Activated CD4-positive, alpha-beta T cell treated with anti-CD3 and anti-CD28 coated beads, Interleukin-2, amount 50 U/mL, for 4 hours (primary cell): ENCODE data around the gene SIRT2.
"Not testable (repeated sequence)": the region's sequence is repeated elsewhere in the genome, so short reads cannot be mapped to it uniquely, and the experiment has no call there.

Source experiments
- DNase-seq, 2 experiments: peaks; one replicate each; pipeline ENCODE4 v3.0.0-alpha.2; 2020

Gene SIRT2

DNA sequence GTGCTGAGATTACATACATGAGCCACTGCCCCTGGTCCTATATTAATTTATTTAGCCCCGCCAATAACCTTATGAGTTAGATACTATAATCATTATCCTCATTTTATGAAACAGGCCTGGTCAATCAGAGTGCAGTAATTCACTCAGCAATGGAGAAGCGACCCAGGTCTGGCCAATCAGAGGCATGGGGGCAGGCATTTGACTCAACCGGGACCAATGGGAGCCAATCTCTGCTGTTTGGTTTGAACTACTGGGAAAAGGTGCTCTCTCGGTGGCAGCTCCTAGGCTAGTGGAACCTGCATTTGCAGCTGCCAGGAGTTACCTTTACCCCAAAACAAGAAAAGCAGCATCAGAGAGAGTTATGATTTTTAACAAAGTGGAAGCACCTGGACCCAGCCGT lies 6.6 kb downstream of the SIRT2 start:
- no peak for DNase-seq

DNA sequence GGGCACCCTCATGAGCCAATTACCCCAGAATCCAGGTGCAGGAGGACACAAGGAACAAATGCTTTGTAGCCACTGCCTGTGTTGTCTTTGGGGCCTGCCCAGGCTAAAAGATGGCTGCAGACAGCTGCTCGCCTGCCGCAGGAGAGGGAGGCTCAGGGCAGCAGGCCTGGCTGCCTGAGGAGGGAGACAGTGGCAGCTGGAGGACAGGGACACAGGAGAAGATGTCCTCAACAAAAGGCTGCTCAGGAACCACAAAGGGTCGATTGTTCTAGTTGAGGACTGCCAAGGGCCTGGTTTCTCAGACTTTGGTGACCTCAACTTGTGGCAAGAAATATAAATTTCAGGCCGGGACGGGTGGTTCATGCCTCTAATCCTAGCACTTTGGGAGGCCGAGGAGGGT lies 7.6 kb downstream of the SIRT2 start:
- DNase-seq, result no peak

DNA sequence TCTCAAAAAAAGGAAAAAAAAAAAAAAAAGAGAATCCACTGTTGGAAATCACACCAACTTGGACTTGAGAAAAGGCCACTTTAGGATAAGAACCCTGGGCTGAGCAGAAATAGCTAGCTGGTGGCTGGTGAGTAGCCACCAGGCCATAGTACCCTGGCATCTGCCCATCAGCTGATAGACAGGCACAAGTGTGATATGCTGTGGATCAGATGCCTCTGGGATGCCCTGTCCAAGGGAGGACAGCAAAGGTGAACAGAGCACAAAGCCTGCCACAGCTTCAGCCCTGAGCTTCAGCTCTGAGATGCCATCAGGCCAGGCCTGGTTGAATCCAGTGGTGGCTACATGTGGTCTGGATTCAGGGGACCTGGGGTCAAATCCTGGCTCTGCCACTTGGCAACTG lies 8.7 kb downstream of the SIRT2 start:
- DNase-seq, result no peak

DNA sequence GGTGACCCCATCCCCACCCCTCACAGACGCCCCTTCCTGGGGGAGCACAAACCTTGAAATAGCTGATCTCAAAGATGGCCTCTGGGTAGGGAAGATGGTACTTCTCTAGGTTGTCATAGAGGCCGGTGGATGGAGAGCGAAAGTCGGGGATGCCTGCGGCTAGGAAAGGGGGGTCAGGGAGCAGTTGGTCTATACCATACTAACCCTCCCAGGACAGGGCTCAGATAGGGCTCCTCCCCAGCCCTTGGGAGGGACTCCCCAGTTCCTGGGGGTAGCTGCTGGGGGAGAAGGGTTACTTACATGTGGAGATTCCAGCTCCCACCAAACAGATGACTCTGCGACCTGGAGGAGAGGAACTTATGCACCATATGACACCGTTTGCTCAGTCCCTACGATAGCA lies 9.6 kb downstream of the SIRT2 start:
- DNase-seq, result no peak

GRCh38 chr19:38888876-38889275 lies 10.5 kb downstream of the SIRT2 start:
- no peak for DNase-seq

- DNase-seq, result not testable (repeated sequence)
Measured at GRCh38 chr19:38884691-38885090, 14.7 kb downstream of the SIRT2 start.

DNA sequence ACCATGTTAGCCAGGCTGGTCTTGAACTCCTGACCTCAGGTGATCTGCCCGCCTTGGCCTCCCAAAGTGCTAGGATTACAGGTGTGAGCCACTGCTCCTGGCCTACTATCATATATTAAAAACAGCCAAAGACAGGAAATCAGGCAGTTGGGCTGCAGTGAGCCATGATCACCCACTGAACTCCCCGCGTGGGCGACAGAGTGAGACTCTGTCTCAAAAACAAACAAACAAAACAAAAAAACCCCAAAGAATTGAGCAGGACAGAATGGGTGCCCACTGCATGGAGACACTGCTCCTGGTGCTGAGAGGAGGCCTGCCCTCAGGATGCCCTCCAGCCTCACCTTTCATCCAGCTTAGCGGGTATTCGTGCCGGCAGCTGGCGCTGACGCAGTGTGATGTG lies 16.1 kb downstream of the SIRT2 start:
- DNase-seq, result no peak

GRCh38 chr19:38880882-38881609 lies 18.4 kb downstream of the SIRT2 start:
- DNase-seq, result no peak

- DNase-seq, result no peak
Measured at GRCh38 chr19:38880076-38880881, 19.1 kb downstream of the SIRT2 start.

GRCh38 chr19:38879400-38879751 lies 20.0 kb downstream of the SIRT2 start:
- DNase-seq, result no peak

DNA sequence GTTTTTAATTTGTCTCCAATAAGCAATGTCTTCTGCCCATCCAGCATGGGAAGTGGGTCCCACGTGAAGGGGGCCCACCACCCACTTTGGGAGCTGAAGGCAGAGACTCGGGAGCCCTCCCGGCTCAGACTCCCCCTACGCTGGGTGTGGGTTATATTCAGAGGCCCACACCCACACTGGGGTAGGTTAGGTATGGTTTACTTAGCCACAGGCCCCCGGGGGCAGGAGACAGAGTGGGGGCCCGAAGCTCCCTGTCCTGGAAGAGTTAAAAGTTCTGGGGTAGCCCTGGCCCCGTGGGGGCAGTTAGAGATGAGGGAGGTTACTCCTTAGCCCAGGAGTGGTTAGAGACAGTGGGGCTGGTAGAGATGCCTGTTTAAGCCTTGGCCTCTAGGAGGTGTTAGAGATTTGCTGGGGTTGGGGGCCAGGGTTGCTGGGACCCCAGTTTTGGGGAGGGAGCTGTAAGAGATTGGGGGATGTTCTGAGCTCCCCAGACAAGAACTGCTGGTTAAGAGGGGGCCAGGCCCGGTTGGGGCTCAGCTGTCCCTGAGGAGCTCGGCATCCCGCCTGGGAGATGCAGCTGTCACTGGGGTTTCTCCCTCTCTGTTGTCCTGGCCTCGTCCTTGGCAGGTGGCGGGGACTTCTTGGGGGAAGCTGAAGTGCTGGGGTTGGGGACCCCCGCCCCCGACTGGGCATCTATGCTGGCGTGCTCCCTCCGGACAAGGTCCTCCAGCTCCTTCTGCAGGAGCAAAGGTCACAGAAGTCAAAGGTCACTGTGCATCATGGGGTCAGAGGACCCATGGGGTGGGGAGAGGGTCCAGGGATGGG lies 20.6 kb downstream of the SIRT2 start:
- no peak for DNase-seq

GRCh38 chr19:38877781-38878574 lies 21.4 kb downstream of the SIRT2 start, which contains the start of gene RINL:
Gene RINL (minus strand): TSS chr19:38878275. CDS start chr19:38876742, 1,533 bp downstream.
- peak; percentile 63 to 65 for DNase-seq

DNA sequence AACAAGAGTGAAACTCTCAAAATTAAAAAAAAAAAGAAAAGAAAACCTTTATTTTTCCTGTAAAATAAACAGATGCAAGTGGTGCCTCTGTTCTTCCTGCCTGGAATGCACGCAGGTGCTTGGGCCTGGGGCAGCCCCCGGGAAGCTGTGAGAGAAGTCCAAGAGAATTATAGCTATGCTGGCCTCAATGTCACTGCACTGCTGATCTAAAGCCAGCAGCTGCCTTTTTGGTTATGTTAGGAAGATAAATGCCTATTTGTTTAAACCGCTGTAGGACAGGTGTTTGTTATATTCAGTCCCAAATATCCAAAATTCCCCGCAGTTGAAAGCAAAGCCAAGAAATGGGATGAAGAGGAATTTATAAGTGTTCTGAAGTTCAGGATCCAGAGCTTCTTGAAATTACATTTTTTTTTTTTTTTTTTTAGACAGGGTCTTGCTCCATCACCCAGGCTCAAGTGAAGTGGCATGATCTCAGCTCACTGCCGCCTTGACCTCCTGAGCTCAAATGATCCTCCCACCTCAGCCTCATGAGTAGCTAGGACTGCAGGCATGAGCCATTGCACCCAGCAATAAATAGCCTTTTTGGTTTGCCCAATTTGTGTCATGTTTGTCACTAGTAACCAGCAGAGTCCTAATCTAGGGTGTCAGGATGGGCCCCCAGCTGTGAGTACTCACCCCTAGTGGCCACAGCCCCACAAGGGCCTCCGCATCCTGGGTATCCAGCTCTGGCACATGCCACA lies 23.6 kb downstream of the SIRT2 start:
- no peak for DNase-seq

DNA sequence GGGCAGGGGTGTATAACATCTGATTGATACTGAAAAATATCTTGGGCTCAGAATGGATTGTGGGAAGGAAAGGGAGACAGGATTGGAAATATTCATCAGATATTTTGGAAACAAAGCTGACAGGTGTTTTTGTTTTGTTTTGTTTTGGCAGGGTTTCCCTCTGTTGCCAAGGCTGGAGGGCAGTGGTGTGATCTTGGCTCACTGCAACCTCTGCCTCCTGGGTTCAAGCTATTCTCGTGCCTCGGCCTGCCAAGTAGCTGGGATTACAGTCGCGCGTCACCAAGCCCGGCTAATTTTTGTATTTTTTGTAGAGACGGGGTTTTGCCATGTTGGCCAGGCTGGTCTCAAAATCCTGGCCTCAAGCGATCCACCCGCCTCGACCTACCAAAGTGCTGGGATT lies 26.0 kb downstream of the SIRT2 start:
- not testable (repeated sequence) for DNase-seq

- DNase-seq, result no peak
Measured at GRCh38 chr19:38870612-38871011, 28.8 kb downstream of the SIRT2 start.

- DNase-seq, result peak; percentile 92
Measured at GRCh38 chr19:38869836-38870607, 29.4 kb downstream of the SIRT2 start.

DNA sequence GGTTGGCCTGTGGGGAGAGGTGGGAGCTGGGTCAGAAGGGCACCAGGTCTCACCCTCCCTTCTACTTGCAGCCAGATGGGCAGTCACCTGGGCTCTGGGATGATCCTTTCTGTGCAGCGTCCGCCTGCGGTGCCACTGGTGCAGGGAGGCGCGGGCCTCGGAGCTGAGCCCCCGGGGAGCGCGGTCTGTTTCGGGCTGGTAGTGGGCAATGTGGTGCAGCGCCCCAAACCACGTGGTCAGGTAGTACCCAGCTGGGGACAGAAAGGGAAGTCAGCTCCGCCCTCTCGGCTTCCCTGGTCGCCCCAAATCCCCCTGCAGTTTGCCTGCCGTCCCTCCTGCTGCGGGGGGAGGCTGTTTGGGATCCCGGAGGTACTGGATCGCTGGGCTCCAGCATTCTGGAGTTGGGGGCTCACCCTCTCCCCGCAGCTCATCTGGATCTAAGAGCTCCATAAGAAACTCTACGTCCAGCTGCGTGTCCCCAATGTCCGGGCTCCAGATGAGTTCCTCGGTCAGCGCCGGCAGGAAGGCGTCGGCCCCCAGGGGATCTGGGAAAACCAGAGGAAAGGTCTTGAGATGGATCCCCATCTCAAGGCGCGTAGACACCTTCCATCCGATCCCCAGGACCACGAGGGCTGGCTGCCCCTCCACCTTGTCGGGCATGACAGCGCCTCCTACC lies 30.1 kb downstream of the SIRT2 start:
- no peak for DNase-seq

DNA sequence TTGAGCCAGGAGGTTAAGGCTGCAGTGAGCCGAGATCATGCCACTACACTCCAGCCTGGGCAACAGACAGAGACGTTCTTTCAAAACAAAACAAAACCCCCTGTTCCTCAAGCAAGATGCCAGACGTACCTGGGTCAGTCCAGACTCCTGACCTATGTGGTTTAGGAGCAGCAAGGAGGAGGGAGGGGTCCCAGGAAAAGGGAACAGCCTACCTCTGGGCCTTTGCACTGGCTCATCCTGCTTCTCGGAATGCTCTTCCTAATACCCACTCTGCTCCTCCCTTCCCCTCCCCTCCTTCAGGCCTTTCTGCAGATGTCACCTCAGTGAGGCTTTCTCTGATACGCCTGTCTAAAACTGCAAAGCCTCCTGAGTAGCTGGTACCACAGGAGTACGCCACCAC lies 30.9 kb downstream of the SIRT2 start:
- DNase-seq, result no peak

DNA sequence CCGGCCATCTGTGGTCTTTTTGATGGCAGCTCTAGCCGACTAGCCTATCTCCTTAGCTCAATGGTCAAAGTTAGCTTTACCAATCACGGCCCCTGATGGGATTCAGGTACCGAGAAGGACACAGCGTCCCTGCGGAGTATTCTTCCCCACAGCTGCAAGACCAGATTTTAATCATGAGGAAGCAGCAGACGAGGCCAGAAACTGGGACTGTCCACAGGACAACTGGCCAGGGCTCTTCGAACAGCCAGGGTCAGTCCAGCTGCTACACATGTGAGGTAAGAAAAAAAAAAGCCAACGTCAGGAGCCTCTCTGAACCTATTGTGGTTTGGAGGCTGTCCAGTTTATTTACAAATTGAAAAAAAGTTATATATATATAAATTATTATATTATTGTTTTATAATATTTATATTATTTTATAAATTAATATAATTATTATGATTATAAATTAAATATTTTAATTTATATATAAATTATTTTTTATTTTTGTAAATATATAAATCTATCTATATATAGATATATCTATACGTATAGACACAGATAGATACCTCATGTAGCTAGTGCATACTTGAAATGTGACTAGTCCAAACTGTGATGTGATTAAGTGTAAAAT lies 32.1 kb downstream of the SIRT2 start:
- no peak for DNase-seq
